RWPE1 (cell line): ENCODE measurements around the gene LRPPRC.

ENCODE experiments used
- CTCF ChIA-PET: fragments of 350-600 bp; sonication (Branson Sonifier 250); formaldehyde crosslinking; extraction: SDS; loops from one replicate; lab custom pipeline; 2021; lab: Yijun Ruan, JAX
- POLR2A ChIA-PET: fragments of 400-600 bp; formaldehyde crosslinking; extraction: SDS; loops from one replicate; lab custom pipeline; 2020; ENCODE audit warnings: antibody characterized with exemption; ENCODE audit not compliant: low non-redundant PET; lab: Yijun Ruan, JAX
- DNase-seq: peaks from one replicate; pipeline ENCODE4 v3.0.0; 2012; ENCODE audit warnings: low spot score
- H3K27ac ChIP-seq: fragments of 450-650 bp; 2 replicates; pipeline ENCODE4 v1.5.1; 2017
- TF ChIP-seq, protein P1 (sequence below): fragments of 450-650 bp; conservative IDR thresholded peaks from 2 replicates; pipeline ENCODE4 v1.5.1; 2017; ENCODE audit warnings: low read depth, mild to moderate bottlenecking

The LRPPRC gene

DNA sequence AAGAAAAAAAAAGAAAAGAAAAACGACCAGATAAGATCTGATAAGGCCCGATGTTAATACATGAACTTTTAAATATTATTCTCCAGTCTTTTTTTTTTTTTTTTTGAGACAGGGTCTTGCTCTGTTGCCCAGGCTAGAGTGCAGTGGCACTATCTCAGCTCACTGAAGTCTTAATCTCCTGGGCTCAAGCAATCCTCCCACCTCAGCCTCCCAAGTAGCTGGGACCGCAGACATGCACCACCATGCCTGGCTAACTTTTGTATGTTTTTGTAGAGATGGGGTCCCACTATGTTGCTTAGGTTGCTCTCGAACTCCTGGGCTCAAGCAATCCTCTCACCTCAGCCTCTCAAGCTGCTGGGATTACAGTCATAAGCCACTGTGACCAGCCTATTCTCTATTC lies 158.8 kb downstream of the LRPPRC start:
- no peak overlapping the region for H3K27ac ChIP-seq
- TF ChIP-seq, protein P1, sequence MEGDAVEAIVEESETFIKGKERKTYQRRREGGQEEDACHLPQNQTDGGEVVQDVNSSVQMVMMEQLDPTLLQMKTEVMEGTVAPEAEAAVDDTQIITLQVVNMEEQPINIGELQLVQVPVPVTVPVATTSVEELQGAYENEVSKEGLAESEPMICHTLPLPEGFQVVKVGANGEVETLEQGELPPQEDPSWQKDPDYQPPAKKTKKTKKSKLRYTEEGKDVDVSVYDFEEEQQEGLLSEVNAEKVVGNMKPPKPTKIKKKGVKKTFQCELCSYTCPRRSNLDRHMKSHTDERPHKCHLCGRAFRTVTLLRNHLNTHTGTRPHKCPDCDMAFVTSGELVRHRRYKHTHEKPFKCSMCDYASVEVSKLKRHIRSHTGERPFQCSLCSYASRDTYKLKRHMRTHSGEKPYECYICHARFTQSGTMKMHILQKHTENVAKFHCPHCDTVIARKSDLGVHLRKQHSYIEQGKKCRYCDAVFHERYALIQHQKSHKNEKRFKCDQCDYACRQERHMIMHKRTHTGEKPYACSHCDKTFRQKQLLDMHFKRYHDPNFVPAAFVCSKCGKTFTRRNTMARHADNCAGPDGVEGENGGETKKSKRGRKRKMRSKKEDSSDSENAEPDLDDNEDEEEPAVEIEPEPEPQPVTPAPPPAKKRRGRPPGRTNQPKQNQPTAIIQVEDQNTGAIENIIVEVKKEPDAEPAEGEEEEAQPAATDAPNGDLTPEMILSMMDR = no peak
- DNase-seq = no peak
- ChIA-PET POLR2A (interaction anchor here (0.6 kb wide), 1 partner anchor 191 kb away, joined by 4 read pairs; no protein-coding TSS in a partner anchor), CTCF (no interaction called here)
